Neuronal stem cell (in vitro differentiated cells): ENCODE results near the gene SETD2.

Experiments
- DNase-seq: peaks from one replicate; pipeline ENCODE4 v3.0.0-alpha.2; 2013; ENCODE audit warnings: low spot score
- H2AFZ ChIP-seq: one replicate; pipeline ENCODE4 v1.6.1; 2013; ENCODE audit warnings: mild to moderate bottlenecking, low read length, inconsistent platforms
- H2AK5ac ChIP-seq: 2 replicates; pipeline ENCODE4 v1.6.1; 2013; ENCODE audit warnings: low read depth, mild to moderate bottlenecking, inconsistent platforms, low read length, moderate library complexity, mixed read lengths
- H2BK120ac ChIP-seq: 2 replicates; pipeline ENCODE4 v1.6.1; 2013; ENCODE audit warnings: low read depth, mild to moderate bottlenecking, inconsistent platforms, low read length, moderate library complexity, mixed read lengths
- H2BK12ac ChIP-seq: one replicate; pipeline ENCODE4 v1.6.1; 2013; ENCODE audit warnings: low read length, inconsistent platforms
- H2BK15ac ChIP-seq: 2 replicates; pipeline ENCODE4 v1.6.1; 2013; ENCODE audit warnings: mild to moderate bottlenecking, low read length, inconsistent platforms, mixed read lengths
- H2BK5ac ChIP-seq: one replicate; pipeline ENCODE4 v1.6.1; 2013; ENCODE audit warnings: inconsistent platforms, mild to moderate bottlenecking, low read length, moderate library complexity
- H3K14ac ChIP-seq: one replicate; pipeline ENCODE4 v1.6.1; 2013; ENCODE audit warnings: low read length, inconsistent platforms
- H3K18ac ChIP-seq: 2 replicates; pipeline ENCODE4 v1.6.1; 2013; ENCODE audit warnings: low read length, inconsistent platforms
- H3K23ac ChIP-seq: 2 replicates; pipeline ENCODE4 v1.6.1; 2013; ENCODE audit warnings: low read depth, mild to moderate bottlenecking, mixed read lengths, low read length, inconsistent platforms; ENCODE audit not compliant: poor library complexity
- H3K27ac ChIP-seq: replicated peaks from 3 replicates; pipeline ENCODE4 v1.5.1; 2013; ENCODE audit warnings: low read length, inconsistent platforms
- H3K27me3 ChIP-seq, 3 experiments: 2 replicates each; pipeline ENCODE4 v1.6.1; 2013; ENCODE audit warnings: low read length in 3 of 3, mild to moderate bottlenecking in 2 of 3, inconsistent platforms in 1 of 3, low read depth in 1 of 3, mixed read lengths in 1 of 3, moderate library complexity in 1 of 3; ENCODE audit not compliant: control insufficient read depth in 3 of 3, insufficient read depth in 3 of 3
- H3K36me3 ChIP-seq, 2 donors: replicated peaks in 1 of 2; 2 replicates each; pipeline ENCODE4 v1.6.1; 2013; ENCODE audit warnings: low read length in 2 of 2; ENCODE audit not compliant: control insufficient read depth in 2 of 2, insufficient read depth in 2 of 2
- H3K4ac ChIP-seq: 2 replicates; pipeline ENCODE4 v1.6.1; 2013; ENCODE audit warnings: inconsistent platforms, mild to moderate bottlenecking, low read length, moderate library complexity
- H3K4me1 ChIP-seq, 2 donors: 1 replicate in 1 of 2; 2 replicates in 1 of 2; pipeline ENCODE4 v1.6.1; 2013; ENCODE audit warnings: low read length in 2 of 2, low read depth in 1 of 2; ENCODE audit not compliant: control insufficient read depth in 2 of 2, insufficient read depth in 1 of 2
- H3K4me2 ChIP-seq: one replicate; pipeline ENCODE4 v1.6.1; 2013; ENCODE audit warnings: mild to moderate bottlenecking, low read length, inconsistent platforms; ENCODE audit not compliant: insufficient read depth, poor library complexity, severe bottlenecking
- H3K4me3 ChIP-seq, 2 donors: 2 replicates each; pipeline ENCODE4 v1.5.1; 2013; ENCODE audit warnings: low read length in 2 of 2, mild to moderate bottlenecking in 2 of 2, inconsistent platforms in 1 of 2, moderate library complexity in 1 of 2
- H3K79me1 ChIP-seq: one replicate; pipeline ENCODE4 v1.6.1; 2013; ENCODE audit warnings: low read depth, mild to moderate bottlenecking, inconsistent platforms, low read length, moderate library complexity
- H3K9ac ChIP-seq: one replicate; pipeline ENCODE4 v1.6.1; 2013; ENCODE audit warnings: mild to moderate bottlenecking, low read depth, low read length, inconsistent platforms; ENCODE audit not compliant: poor library complexity
- H3K9me3 ChIP-seq, 2 donors: replicated peaks in 1 of 2; 2 replicates each; pipeline versions ENCODE3 to v1.6.1; 2013; ENCODE audit warnings: low read length in 2 of 2, mild to moderate bottlenecking in 2 of 2, inconsistent platforms in 1 of 2, low read depth in 1 of 2, mixed read lengths in 1 of 2, moderate library complexity in 1 of 2; ENCODE audit not compliant: control insufficient read depth in 2 of 2, insufficient read depth in 1 of 2
- H4K8ac ChIP-seq: one replicate; pipeline ENCODE4 v1.6.1; 2013; ENCODE audit warnings: low read depth, mild to moderate bottlenecking, inconsistent platforms, low read length, moderate library complexity
- H4K91ac ChIP-seq: one replicate; pipeline ENCODE4 v1.6.1; 2013; ENCODE audit warnings: low read length, low read depth, mild to moderate bottlenecking, inconsistent platforms; ENCODE audit not compliant: poor library complexity
- WGBS, 2 donors: extraction: QIAGEN DNeasy Blood & Tissue Kit; methylation state at CpG; one replicate each; pipeline ENCODE4 v1.1.7; 2013; ENCODE audit warnings: missing lambda C conversion rate in 2 of 2, mixed read lengths in 1 of 2; ENCODE audit not compliant: insufficient read length in 2 of 2, insufficient replicate concordance in 1 of 2; ENCODE audit errors: extremely low coverage in 2 of 2; 5-methylcytosine and 5-hydroxymethylcytosine counted together

SETD2 gene

DNA sequence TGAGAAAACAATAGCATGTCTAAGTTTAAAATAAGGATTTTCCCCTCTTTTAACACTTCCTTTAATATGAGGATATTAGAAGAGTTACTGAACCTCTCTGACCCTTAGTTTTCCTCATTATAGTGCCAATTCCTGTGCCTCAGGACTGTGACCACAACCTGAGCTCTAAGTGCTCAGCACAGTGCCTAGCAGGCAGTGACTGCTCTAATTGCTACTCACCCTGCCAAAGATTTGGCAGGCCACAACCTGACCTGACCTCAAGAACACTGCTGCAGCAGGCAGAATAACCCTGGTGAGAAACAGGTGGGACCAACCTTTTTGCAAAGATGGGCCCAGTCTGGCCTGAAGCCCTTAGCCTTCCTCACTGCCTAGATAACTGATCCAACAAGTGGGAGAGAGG, 148.8 kb downstream of the SETD2 start:
- no peak for DNase-seq
- Histone ChIP-seq H3K4me1 (peaks cover 0 to 2% of the 10 kb centered on the region in 2 donors), H3K18ac (no peak overlapping the region), H3K4me3 (no peak overlapping the region), H3K4ac (no peak overlapping the region), H3K36me3 (peaks cover 16 to 64% of the 10 kb centered on the region in 2 donors), H3K9me3 (no peaks in the 10 kb centered on the region), H3K9ac (no peak overlapping the region), H2AK5ac (no peak overlapping the region), H4K8ac (no peak overlapping the region), H3K27me3 (no peaks in the 10 kb centered on the region), H2BK12ac (no peak overlapping the region), H2BK15ac (no peak overlapping the region), H3K23ac (no peak overlapping the region), H3K27ac (no peak overlapping the region), H4K91ac (no peak overlapping the region), H2AFZ (no peak overlapping the region), H2BK120ac (no peak overlapping the region), H3K4me2 (no peak overlapping the region), H3K79me1 (peaks cover 2% of the 10 kb centered on the region), H2BK5ac (no peak overlapping the region), H3K14ac (no peak overlapping the region)

DNA sequence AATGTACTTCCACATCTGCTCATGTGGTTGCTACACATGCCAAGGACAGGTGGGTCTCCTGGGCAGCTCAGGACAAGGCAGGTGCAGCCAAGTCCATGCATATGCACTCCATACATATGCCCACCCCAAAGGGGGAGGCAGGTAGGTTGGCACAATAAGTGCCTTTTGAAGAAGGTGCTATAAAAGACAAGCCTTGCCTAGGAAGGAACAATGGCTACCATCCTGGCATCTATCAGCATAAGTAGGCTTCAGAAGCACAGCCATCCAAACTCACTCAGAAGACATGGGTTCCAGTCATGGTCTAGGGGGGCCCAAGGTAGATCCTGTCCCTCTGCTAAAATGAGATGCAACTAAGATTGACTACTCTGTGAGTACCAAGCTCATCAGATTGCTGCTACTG, 149.9 kb downstream of the SETD2 start:
- H3K4me1 ChIP-seq = peaks cover 0 to 4% of the 10 kb centered on the region in 2 donors
- no peak overlapping the region for H2BK5ac ChIP-seq
- no peak overlapping the region for H3K14ac ChIP-seq
- no peak overlapping the region for H4K8ac ChIP-seq
- no peak overlapping the region for H3K4me3 ChIP-seq
- no peaks in the 10 kb centered on the region for H3K27me3 ChIP-seq
- peak overlapping the region; percentile 45 for H3K23ac ChIP-seq
- no peak overlapping the region for H4K91ac ChIP-seq
- no peak overlapping the region for H2BK120ac ChIP-seq
- H3K27ac ChIP-seq = no peak overlapping the region
- H3K9ac ChIP-seq = no peak overlapping the region
- no peak for DNase-seq
- H3K79me1 ChIP-seq = peaks cover 2% of the 10 kb centered on the region
- peaks cover 14 to 53% of the 10 kb centered on the region in 2 donors for H3K36me3 ChIP-seq
- no peak overlapping the region for H3K4me2 ChIP-seq
- H2BK15ac ChIP-seq = no peak overlapping the region
- no peak overlapping the region for H2AFZ ChIP-seq
- no peaks in the 10 kb centered on the region for H3K9me3 ChIP-seq
- H2AK5ac ChIP-seq = no peak overlapping the region
- H3K18ac ChIP-seq = no peak overlapping the region
- H3K4ac ChIP-seq = no peak overlapping the region
- H2BK12ac ChIP-seq = no peak overlapping the region

DNA sequence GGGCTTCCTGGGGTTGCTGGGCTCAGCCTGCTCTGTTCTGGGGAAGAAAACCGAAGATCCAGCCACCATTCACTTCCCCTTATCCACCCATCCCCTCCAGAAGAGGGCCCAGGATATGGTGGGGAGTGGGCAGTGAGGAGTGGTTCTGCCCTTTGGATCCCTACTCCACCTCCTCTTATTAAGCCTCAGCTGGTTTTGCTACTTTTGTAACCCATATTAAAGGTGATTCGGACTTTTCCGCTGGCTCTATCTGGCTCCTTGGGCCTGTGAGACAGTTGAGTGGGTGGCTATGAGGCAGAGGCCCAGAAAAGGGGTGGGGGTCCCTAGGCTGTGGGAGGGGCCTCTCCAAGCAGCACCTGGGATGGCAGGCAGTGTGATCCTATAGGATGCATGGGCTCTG, 150.7 kb downstream of the SETD2 start:
- Histone ChIP-seq H3K27me3 (no peaks in the 10 kb centered on the region), H2BK5ac (no peak overlapping the region), H2BK120ac (no peak overlapping the region), H3K4me2 (no peak overlapping the region), H3K14ac (no peak overlapping the region), H3K36me3 (peaks cover 12 to 45% of the 10 kb centered on the region in 2 donors), H3K4ac (no peak overlapping the region), H3K27ac (no peak overlapping the region), H2BK12ac (no peak overlapping the region), H2BK15ac (no peak overlapping the region), H3K4me3 (no peak overlapping the region), H3K18ac (no peak overlapping the region), H3K4me1 (peaks cover 0 to 5% of the 10 kb centered on the region in 2 donors), H3K23ac (no peak overlapping the region), H3K9ac (no peak overlapping the region), H2AFZ (no peak overlapping the region), H2AK5ac (no peak overlapping the region), H3K79me1 (peaks cover 2% of the 10 kb centered on the region), H3K9me3 (no peaks in the 10 kb centered on the region), H4K8ac (no peak overlapping the region), H4K91ac (no peak overlapping the region)
- no CpG with 5 or more reads among the region's 3 CpGs for WGBS, 2 donors
- no peak for DNase-seq

DNA sequence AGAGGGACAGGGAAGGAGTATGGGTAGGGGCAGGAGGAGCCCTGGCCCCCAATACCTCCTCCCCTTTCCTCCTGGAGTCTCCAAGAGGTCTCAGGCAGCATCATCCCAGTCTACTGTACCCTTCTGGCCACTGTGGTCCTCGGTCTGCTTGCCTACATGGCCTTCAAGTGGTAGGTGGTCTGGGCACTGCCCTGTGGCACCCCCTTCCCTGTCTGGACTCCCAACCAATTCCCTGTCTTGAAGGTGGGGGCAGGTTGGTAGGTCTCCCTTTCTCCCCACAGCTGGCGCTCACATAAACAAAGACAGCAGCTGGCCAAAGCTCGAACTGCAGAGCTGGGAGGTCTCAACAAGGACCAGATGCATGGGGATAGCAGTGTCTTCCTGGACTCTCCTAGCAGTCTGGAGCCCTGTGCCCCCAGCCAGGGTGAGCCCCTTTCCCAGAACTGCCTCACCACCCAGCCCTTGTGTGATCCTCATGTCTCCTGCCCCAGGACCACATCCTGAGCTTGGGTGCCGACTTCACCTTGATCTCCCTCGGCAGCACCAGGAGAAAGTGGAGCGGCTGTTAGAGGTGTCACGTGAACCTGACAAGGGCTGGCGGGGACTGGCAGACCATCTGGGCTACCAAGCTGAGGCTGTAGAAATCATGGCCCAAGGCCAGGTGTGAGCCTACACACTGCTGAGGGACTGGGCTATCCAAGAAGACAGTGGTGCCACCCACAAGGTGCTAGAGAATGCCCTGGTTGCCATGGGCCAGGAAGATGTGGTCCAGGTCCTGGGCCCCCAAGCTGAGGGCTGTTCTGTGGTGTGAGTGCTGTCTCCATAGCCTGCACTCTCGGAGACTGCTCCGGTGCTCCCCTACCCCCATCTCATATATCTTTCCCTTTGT, 151.3 kb downstream of the SETD2 start:
- Histone ChIP-seq H2AK5ac (no peak overlapping the region), H3K79me1 (peaks cover 2% of the 10 kb centered on the region), H2BK5ac (no peak overlapping the region), H3K4me3 (no peak overlapping the region), H4K8ac (no peak overlapping the region), H3K36me3 (peaks cover 10 to 39% of the 10 kb centered on the region in 2 donors), H3K18ac (no peak overlapping the region), H3K14ac (no peak overlapping the region), H2BK120ac (peak overlapping the region; percentile 43), H3K4ac (no peak overlapping the region), H3K9ac (no peak overlapping the region), H2BK15ac (no peak overlapping the region), H3K27me3 (no peaks in the 10 kb centered on the region), H4K91ac (no peak overlapping the region), H3K27ac (no peak overlapping the region), H3K4me2 (no peak overlapping the region), H3K4me1 (peaks cover 0 to 5% of the 10 kb centered on the region in 2 donors), H2AFZ (no peak overlapping the region), H3K9me3 (no peaks in the 10 kb centered on the region), H3K23ac (peak overlapping the region; percentile 61), H2BK12ac (no peak overlapping the region)
- no peak for DNase-seq
- no CpG with 5 or more reads among the region's 10 CpGs for WGBS, 2 donors
